ENCODE measurements around the gene NXN. TPM values are rescaled to one million over a fixed set of nuclear protein-coding genes. Genes with fewer than 3 reads are reported as not detected.

Gene NXN
- total RNA-seq, 4 donors from 2014 or later, result 10.6 to 222 (median 13.8) TPM

DNA sequence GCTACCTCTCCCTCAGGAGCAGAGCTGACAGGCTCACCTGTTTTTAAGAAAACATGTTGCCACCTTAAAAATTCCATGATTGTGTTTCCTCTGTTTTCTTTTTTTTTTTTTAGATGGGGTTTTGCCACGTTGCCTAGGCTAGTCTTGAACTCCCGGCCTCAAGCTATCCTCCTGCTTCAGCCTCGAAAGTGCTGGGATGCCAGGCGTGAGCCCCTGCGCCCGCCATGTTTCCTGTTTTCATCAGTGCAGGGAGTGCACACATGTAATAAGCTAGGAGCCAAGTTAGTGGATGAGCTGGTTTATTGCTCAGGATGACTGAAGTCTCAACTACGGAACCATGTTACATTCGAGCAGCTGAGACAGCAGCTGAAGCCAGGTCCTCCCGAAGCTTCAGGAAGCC lies 183.9 kb downstream of the NXN start:
- DNase-seq, result no peak
- Histone ChIP-seq H3K4me3 (no peak overlapping the region), H3K36me3 (peaks cover 0 to 6% (median 3%) of the 10 kb centered on the region in 4 donors), H3K4me1 (peaks cover 0 to 13% (median 9%) of the 10 kb centered on the region in 4 donors), H3K27me3 (no peaks in the 10 kb centered on the region), H3K27ac (peak overlapping the region; percentile 19 to 74 (median 65)), H3K9me3 (no peaks in the 10 kb centered on the region)
- intact Hi-C loops (cut with DNase I; ENCODE audit: low total_unique reads) (loop anchor here (1.0 kb wide), 1 partner anchor 186 kb away; no protein-coding TSS in a partner anchor), in situ Hi-C loops (cut with MboI; ENCODE audit: low pct_ligation_motif_present in 1 of 4, low pct_unique_long_range_greater_than_20kb in 1 of 4, low sequenced_read_pairs in 3 of 4) (loop anchor here in 2 of 4 donors (10.0 kb wide), 1 partner anchor 189 kb away; no protein-coding TSS in a partner anchor)
- WGBS, 2 donors (ENCODE audit: low coverage in 1 of 2), result 79% methylated on average over 9 of the region's 9 CpGs; no CpG with 5 or more reads in 1 of the 2 donors
- TF ChIP-seq EP300 (IDR thresholded peaks at IDR 0.05; ENCODE audit: low read depth) (no peak), POLR2A (IDR thresholded peaks at IDR 0.05) (no peak), POLR2AphosphoS5 (IDR thresholded peaks at IDR 0.05) (no peak)
- TF ChIP-seq, protein P1, sequence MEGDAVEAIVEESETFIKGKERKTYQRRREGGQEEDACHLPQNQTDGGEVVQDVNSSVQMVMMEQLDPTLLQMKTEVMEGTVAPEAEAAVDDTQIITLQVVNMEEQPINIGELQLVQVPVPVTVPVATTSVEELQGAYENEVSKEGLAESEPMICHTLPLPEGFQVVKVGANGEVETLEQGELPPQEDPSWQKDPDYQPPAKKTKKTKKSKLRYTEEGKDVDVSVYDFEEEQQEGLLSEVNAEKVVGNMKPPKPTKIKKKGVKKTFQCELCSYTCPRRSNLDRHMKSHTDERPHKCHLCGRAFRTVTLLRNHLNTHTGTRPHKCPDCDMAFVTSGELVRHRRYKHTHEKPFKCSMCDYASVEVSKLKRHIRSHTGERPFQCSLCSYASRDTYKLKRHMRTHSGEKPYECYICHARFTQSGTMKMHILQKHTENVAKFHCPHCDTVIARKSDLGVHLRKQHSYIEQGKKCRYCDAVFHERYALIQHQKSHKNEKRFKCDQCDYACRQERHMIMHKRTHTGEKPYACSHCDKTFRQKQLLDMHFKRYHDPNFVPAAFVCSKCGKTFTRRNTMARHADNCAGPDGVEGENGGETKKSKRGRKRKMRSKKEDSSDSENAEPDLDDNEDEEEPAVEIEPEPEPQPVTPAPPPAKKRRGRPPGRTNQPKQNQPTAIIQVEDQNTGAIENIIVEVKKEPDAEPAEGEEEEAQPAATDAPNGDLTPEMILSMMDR (IDR thresholded peaks at IDR 0.05), result no peak

DNA sequence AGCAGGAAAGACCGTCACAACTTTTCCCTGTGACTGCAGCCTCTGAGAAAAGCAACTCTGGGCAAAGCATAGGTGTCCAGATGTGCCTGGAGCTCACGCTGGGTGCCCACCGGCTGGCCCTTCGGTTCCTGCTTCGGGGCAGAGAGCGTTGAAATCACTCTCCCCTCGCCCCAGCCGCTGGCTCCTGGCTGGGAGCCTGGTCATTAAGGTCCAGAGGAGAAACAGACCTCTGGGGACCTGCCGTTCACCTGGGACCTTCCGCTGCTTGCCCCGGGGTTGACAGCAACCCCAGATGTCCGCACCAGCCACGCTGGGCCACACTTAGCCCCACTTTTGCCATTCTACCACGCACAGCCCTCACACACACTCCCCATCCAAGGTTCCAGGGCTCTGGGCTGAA lies 184.3 kb downstream of the NXN start:
- H3K4me3 ChIP-seq, result peak overlapping the region in 1 of 4 donors; percentile 33

DNA sequence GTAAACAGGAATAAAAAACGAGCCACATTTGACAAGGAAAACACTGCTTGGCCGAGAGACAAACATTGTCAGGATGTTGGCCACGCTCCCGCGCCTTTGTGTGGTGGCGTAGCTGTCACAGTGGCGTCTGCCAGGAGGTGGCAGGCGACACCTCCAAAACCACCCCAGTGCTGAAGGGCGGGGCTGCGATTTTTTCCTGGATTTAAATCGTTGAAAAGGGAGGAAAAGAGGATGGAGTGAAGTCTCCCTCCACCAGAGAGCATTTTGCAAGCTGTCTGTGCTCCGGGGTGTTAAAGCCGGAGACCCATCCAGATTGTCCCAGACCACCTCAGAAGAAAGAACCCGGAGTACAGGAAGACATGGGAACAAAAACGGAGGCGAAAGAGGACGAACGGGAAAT lies 184.7 kb downstream of the NXN start:
- Histone ChIP-seq H3K4me3 (peak overlapping the region in 1 of 4 donors; percentile 33), H3K36me3 (peaks cover 0 to 6% (median 3%) of the 10 kb centered on the region in 4 donors), H3K27ac (peak overlapping the region; percentile 19 to 74 (median 65)), H3K9me3 (no peaks in the 10 kb centered on the region), H3K27me3 (no peaks in the 10 kb centered on the region), H3K4me1 (peaks cover 0 to 13% (median 9%) of the 10 kb centered on the region in 4 donors)
- in situ Hi-C loops (cut with MboI; ENCODE audit: low pct_ligation_motif_present in 1 of 4, low pct_unique_long_range_greater_than_20kb in 1 of 4, low sequenced_read_pairs in 3 of 4), result loop anchor here in 2 of 4 donors (10.0 kb wide), 1 partner anchor 190 kb away; no protein-coding TSS in a partner anchor
- WGBS, 2 donors (ENCODE audit: low coverage in 1 of 2), result 9% methylated on average over 15 to 18 of the region's 18 CpGs
- peak; percentile 80 for DNase-seq
- TF ChIP-seq EP300 (IDR thresholded peaks at IDR 0.05; ENCODE audit: low read depth) (no peak), POLR2A (IDR thresholded peaks at IDR 0.05) (no peak), POLR2AphosphoS5 (IDR thresholded peaks at IDR 0.05) (peak in 2 of 3 donors; percentile 38 to 41)
- TF ChIP-seq, protein P1 (IDR thresholded peaks at IDR 0.05), result peak; percentile 72 to 89 (median 78)
- intact Hi-C loops (cut with DNase I; ENCODE audit: low total_unique reads), result loop anchor here (1.0 kb wide), 1 partner anchor 186 kb away; no protein-coding TSS in a partner anchor

More for the DNA sequence above, 184.3 kb downstream of the NXN start:
- no peak for TF ChIP-seq POLR2A (IDR thresholded peaks at IDR 0.05)
- TF ChIP-seq, protein P1 (IDR thresholded peaks at IDR 0.05), result no peak
- no peak for TF ChIP-seq EP300 (IDR thresholded peaks at IDR 0.05; ENCODE audit: low read depth)
- peak in 1 of 3 donors; percentile 9 for TF ChIP-seq POLR2AphosphoS5 (IDR thresholded peaks at IDR 0.05)
- Histone ChIP-seq H3K9me3 (no peaks in the 10 kb centered on the region), H3K27ac (peak overlapping the region; percentile 19 to 74 (median 65)), H3K36me3 (peaks cover 0 to 6% (median 3%) of the 10 kb centered on the region in 4 donors), H3K4me1 (peaks cover 0 to 13% (median 9%) of the 10 kb centered on the region in 4 donors), H3K27me3 (no peaks in the 10 kb centered on the region)
- WGBS, 2 donors (ENCODE audit: low coverage in 1 of 2), result 64% methylated on average over 13 of the region's 14 CpGs; no CpG with 5 or more reads in 1 of the 2 donors
- no peak for DNase-seq
- intact Hi-C loops (cut with DNase I; ENCODE audit: low total_unique reads), result loop anchor here (1.0 kb wide), 1 partner anchor 186 kb away; no protein-coding TSS in a partner anchor
- in situ Hi-C loops (cut with MboI; ENCODE audit: low pct_ligation_motif_present in 1 of 4, low pct_unique_long_range_greater_than_20kb in 1 of 4, low sequenced_read_pairs in 3 of 4), result loop anchor here in 2 of 4 donors (10.0 kb wide), 1 partner anchor 190 kb away; no protein-coding TSS in a partner anchor

DNA sequence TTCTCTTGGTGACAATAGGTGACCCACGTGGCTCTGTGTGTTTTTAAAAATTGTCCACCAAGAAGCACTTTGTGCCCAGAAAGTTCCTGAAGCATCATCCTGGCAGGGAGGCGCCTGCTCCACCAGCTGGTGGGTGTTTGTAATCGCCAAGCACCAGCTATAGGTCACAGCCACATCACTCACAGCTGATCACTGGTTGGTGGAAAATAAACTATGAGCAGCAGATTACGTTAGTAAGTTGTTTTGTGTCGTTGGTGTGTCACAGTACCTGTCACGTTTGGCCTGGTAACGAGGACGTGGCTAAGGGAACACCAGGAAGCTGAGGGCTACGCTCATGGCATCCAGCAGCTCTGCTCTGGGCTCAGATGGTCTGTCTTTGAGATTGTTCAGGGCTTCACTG lies 187.3 kb downstream of the NXN start:
- intact Hi-C loops (cut with DNase I; ENCODE audit: low total_unique reads), result no loop called here
- WGBS, 2 donors (ENCODE audit: low coverage in 1 of 2), result 40 to 74% methylated on average over 1 to 9 of the region's 9 CpGs
- H3K27ac ChIP-seq, result no peak overlapping the region
- H3K9me3 ChIP-seq, result no peaks in the 10 kb centered on the region
- no peak for DNase-seq
- in situ Hi-C loops (cut with MboI; ENCODE audit: low pct_ligation_motif_present in 1 of 4, low pct_unique_long_range_greater_than_20kb in 1 of 4, low sequenced_read_pairs in 3 of 4), result loop anchor here in 2 of 4 donors (10.0 kb wide), 1 partner anchor 193 kb away; no protein-coding TSS in a partner anchor
- TF ChIP-seq EP300 (IDR thresholded peaks at IDR 0.05; ENCODE audit: low read depth) (no peak), POLR2A (IDR thresholded peaks at IDR 0.05) (no peak), POLR2AphosphoS5 (IDR thresholded peaks at IDR 0.05) (no peak)
- H3K4me1 ChIP-seq, result peaks cover 0 to 13% (median 9%) of the 10 kb centered on the region in 4 donors
- no peak overlapping the region for H3K4me3 ChIP-seq
- H3K36me3 ChIP-seq, result peaks cover 0 to 16% (median 5%) of the 10 kb centered on the region in 4 donors
- H3K27me3 ChIP-seq, result no peaks in the 10 kb centered on the region

Data from transverse colon (tissue), 4 donors.